Myocyte (in vitro differentiated cells): Measurements from ENCODE around the gene JARID2. TPM values are rescaled to one million over a fixed set of nuclear protein-coding genes. Genes with fewer than 3 reads are reported as not detected.

ENCODE experiments used
- DNase-seq: peaks from one replicate; pipeline ENCODE4 v3.0.0-alpha.2; 2012; ENCODE audit warnings: low read depth
- total RNA-seq: library from RNA; depleted of rRNA; stranded (reverse); fragments of >200 nt; gene quantifications from 2 replicates; pipeline ENCODE4 v1.2.3, GENCODE V29; 2014

Gene JARID2
- total RNA-seq, 1 donor from 2014 or later = 10.1 TPM

- no peak for DNase-seq
Observed at GRCh38 chr6:15515660-15516375, 269.9 kb downstream of the JARID2 start.

GRCh38 chr6:15516378-15516777 is 270.5 kb downstream of the JARID2 start:
- no peak for DNase-seq

GRCh38 chr6:15516923-15517560 is 271.2 kb downstream of the JARID2 start:
- no peak for DNase-seq

- DNase-seq = no peak
Observed at GRCh38 chr6:15517600-15517999, 271.7 kb downstream of the JARID2 start.

- no peak for DNase-seq
Observed at GRCh38 chr6:15518057-15518456, 272.2 kb downstream of the JARID2 start.

GRCh38 chr6:15518878-15519277 is 273.0 kb downstream of the JARID2 start:
- DNase-seq = no peak

- no peak for DNase-seq
Observed at GRCh38 chr6:15519681-15520080, 273.8 kb downstream of the JARID2 start.

- no peak for DNase-seq
Observed at GRCh38 chr6:15520626-15521203, 274.8 kb downstream of the JARID2 start.

GRCh38 chr6:15521582-15521981 is 275.7 kb downstream of the JARID2 start:
- DNase-seq = no peak

- no peak for DNase-seq
Observed at GRCh38 chr6:15522026-15522425, 276.2 kb downstream of the JARID2 start.

GRCh38 chr6:15522427-15522826 is 276.6 kb downstream of the JARID2 start:
- no peak for DNase-seq

GRCh38 chr6:15522856-15523529 is 277.1 kb downstream of the JARID2 start:
- DNase-seq = no peak

GRCh38 chr6:15523679-15524630 is 278.1 kb downstream of the JARID2 start:
- no peak for DNase-seq

GRCh38 chr6:15524861-15525401 is 279.1 kb downstream of the JARID2 start:
- peak; percentile 42 for DNase-seq

- no peak for DNase-seq
Observed at GRCh38 chr6:15526212-15526701, 280.4 kb downstream of the JARID2 start.

GRCh38 chr6:15527838-15528617 is 282.2 kb downstream of the JARID2 start:
- no peak for DNase-seq

GRCh38 chr6:15528870-15529269 is 283.0 kb downstream of the JARID2 start:
- DNase-seq = no peak

GRCh38 chr6:15530411-15530810 is 284.5 kb downstream of the JARID2 start:
- no peak for DNase-seq

- no peak for DNase-seq
Observed at GRCh38 chr6:15531973-15532372, 286.1 kb downstream of the JARID2 start.
